ENCODE measurements around the gene DCTN3. TPM values are rescaled to one million over a fixed set of nuclear protein-coding genes. Genes with fewer than 3 reads are reported as not detected.

Gene DCTN3
- total and polyA plus RNA-seq, 12 donors = 46.6 to 163 (median 95.3) TPM

- no peaks in the 10 kb centered on the region for H3K9me3 ChIP-seq (replicated peaks in 1 of 3)
- no peak overlapping the region for H3K4me3 ChIP-seq
- WGBS, 4 donors = 88 to 94% (median 91%) methylated on average over 14 of the region's 14 CpGs; no CpG with 5 or more reads in 1 of the 4 donors
- TF ChIP-seq POLR2A (IDR thresholded peaks at IDR 0.05) (no peak), CTCF (IDR thresholded peaks at IDR 0.05) (no peak)
- no peaks in the 10 kb centered on the region for H3K36me3 ChIP-seq (replicated peaks in 1 of 2)
- DNase-seq = no peak
- intact Hi-C loops (cut with DNase I) = loop anchor here in 1 of 2 donors (10.0 kb wide), 1 partner anchor 46 kb away; no protein-coding TSS in a partner anchor
- no peak overlapping the region for H3K27ac ChIP-seq
- H3K27me3 ChIP-seq = no peaks in the 10 kb centered on the region
- H3K4me1 ChIP-seq (replicated peaks in 1 of 2) = peaks cover 2 to 10% of the 10 kb centered on the region in 2 donors
These were observed 38.2 kb upstream of the DCTN3 start for GRCh38 chr9:34658461-34658860.

GRCh38 chr9:34656992-34657391, 36.7 kb upstream of the DCTN3 start:
- no peak for DNase-seq

GRCh38 chr9:34655394-34655793, 35.1 kb upstream of the DCTN3 start:
- Histone ChIP-seq H3K27me3 (no peaks in the 10 kb centered on the region), H3K4me1 (replicated peaks in 1 of 2) (peaks cover 27 to 39% of the 10 kb centered on the region in 2 donors), H3K27ac (no peak overlapping the region), H3K36me3 (replicated peaks in 1 of 2) (peaks cover 0 to 4% of the 10 kb centered on the region in 2 donors), H3K4me3 (no peak overlapping the region), H3K9me3 (replicated peaks in 1 of 3) (no peaks in the 10 kb centered on the region)
- DNase-seq = no peak
- WGBS, 4 donors = 74 to 84% (median 81%) methylated on average over 5 of the region's 5 CpGs
- TF ChIP-seq POLR2A (IDR thresholded peaks at IDR 0.05) (no peak), CTCF (IDR thresholded peaks at IDR 0.05) (no peak)
- intact Hi-C loops (cut with DNase I) = loop anchor here in 1 of 2 donors (10.0 kb wide), 1 partner anchor 49 kb away; no protein-coding TSS in a partner anchor

More at GRCh38 chr9:34656992-34657391, 36.7 kb upstream of the DCTN3 start:
- Histone ChIP-seq H3K4me3 (no peak overlapping the region), H3K36me3 (replicated peaks in 1 of 2) (no peaks in the 10 kb centered on the region), H3K4me1 (replicated peaks in 1 of 2) (peaks cover 15 to 23% of the 10 kb centered on the region in 2 donors), H3K27me3 (no peaks in the 10 kb centered on the region), H3K27ac (no peak overlapping the region), H3K9me3 (replicated peaks in 1 of 3) (no peaks in the 10 kb centered on the region)
- intact Hi-C loops (cut with DNase I) = loop anchor here in 1 of 2 donors (10.0 kb wide), 1 partner anchor 48 kb away; no protein-coding TSS in a partner anchor
- WGBS, 4 donors = 92 to 100% (median 94%) methylated on average over 3 to 5 of the region's 5 CpGs
- TF ChIP-seq CTCF (IDR thresholded peaks at IDR 0.05) = no peak
- TF ChIP-seq POLR2A (IDR thresholded peaks at IDR 0.05) = no peak

GRCh38 chr9:34654323-34655051, 34.2 kb upstream of the DCTN3 start:
- no peak overlapping the region for H3K4me3 ChIP-seq
- peaks cover 27 to 39% of the 10 kb centered on the region in 2 donors for H3K4me1 ChIP-seq (replicated peaks in 1 of 2)
- DNase-seq = peak in 4 of 7 donors; percentile 50 to 71 (median 54)
- 36 to 41% (median 38%) methylated on average over 5 to 11 of the region's 11 CpGs for WGBS, 4 donors
- H3K36me3 ChIP-seq (replicated peaks in 1 of 2) = peaks cover 0 to 13% of the 10 kb centered on the region in 2 donors
- H3K9me3 ChIP-seq (replicated peaks in 1 of 3) = no peaks in the 10 kb centered on the region
- peak overlapping the region in 2 of 5 donors; percentile 34 to 87 for H3K27ac ChIP-seq
- intact Hi-C loops (cut with DNase I) = loop anchor here in 1 of 2 donors (10.0 kb wide), 1 partner anchor 50 kb away; no protein-coding TSS in a partner anchor
- TF ChIP-seq POLR2A (IDR thresholded peaks at IDR 0.05) (no peak), CTCF (IDR thresholded peaks at IDR 0.05) (no peak)
- no peaks in the 10 kb centered on the region for H3K27me3 ChIP-seq
